ENCODE results near the gene TUBG1.

- no peak for TF ChIP-seq CTCF (IDR thresholded peaks at IDR 0.05 in 4 of 5, conservative IDR thresholded peaks at IDR 0.05 in 1 of 5)
- no peak for TF ChIP-seq POLR2A (IDR thresholded peaks at IDR 0.05)
These were observed 20.0 kb downstream of the TUBG1 start for GRCh38 chr17:42629411-42630009.
